HG03575 (cell line): ENCODE measurements around the gene CAPN6.

Experiments used
- ATAC-seq: cut with Tn5 transposase; IDR thresholded peaks from one replicate; pipeline ENCODE4 v1.9.1; 2021; ENCODE audit not compliant: unreplicated experiment, insufficient number of reproducible peaks, low FRiP score; ENCODE audit errors: extremely low read depth

CAPN6 gene

GRCh38 chrX:111270339-111270738 lies at the start of gene CAPN6:
TSS of gene CAPN6 (minus strand) at chrX:111270483. CDS start at chrX:111263936, 6,547 bp downstream.
- ATAC-seq: no peak

GRCh38 chrX:111319451-111319850 lies 49.2 kb upstream of the CAPN6 start:
- no peak for ATAC-seq

GRCh38 chrX:111318901-111319300 lies 48.6 kb upstream of the CAPN6 start:
- no peak for ATAC-seq

GRCh38 chrX:111309083-111309482 lies 38.8 kb upstream of the CAPN6 start:
- ATAC-seq: no peak

GRCh38 chrX:111308039-111308438 lies 37.8 kb upstream of the CAPN6 start:
- ATAC-seq: no peak

- ATAC-seq: no peak
These were observed 32.0 kb upstream of the CAPN6 start for GRCh38 chrX:111302284-111302683.

GRCh38 chrX:111288841-111289240 lies 18.6 kb upstream of the CAPN6 start:
- no peak for ATAC-seq

GRCh38 chrX:111284631-111285293 lies 14.5 kb upstream of the CAPN6 start:
- ATAC-seq: no peak

- ATAC-seq: no peak
These were observed 13.2 kb upstream of the CAPN6 start for GRCh38 chrX:111283446-111283845.

- no peak for ATAC-seq
These were observed 12.7 kb upstream of the CAPN6 start for GRCh38 chrX:111282991-111283390.

- no peak for ATAC-seq
These were observed 11.9 kb upstream of the CAPN6 start for GRCh38 chrX:111282139-111282538.

GRCh38 chrX:111268506-111268905 lies 1.8 kb downstream of the CAPN6 start:
- ATAC-seq: no peak

GRCh38 chrX:111265486-111265885 lies 4.8 kb downstream of the CAPN6 start:
- no peak for ATAC-seq

GRCh38 chrX:111264385-111264784 lies 5.9 kb downstream of the CAPN6 start:
- no peak for ATAC-seq

- no peak for ATAC-seq
These were observed 8.2 kb downstream of the CAPN6 start for GRCh38 chrX:111262086-111262485.

GRCh38 chrX:111260451-111260850 lies 9.8 kb downstream of the CAPN6 start:
- no peak for ATAC-seq

GRCh38 chrX:111259559-111259958 lies 10.7 kb downstream of the CAPN6 start:
- no peak for ATAC-seq

GRCh38 chrX:111257733-111258132 lies 12.6 kb downstream of the CAPN6 start:
- ATAC-seq: no peak

GRCh38 chrX:111254896-111255693 lies 15.2 kb downstream of the CAPN6 start:
- ATAC-seq: no peak

GRCh38 chrX:111244235-111244750 lies 26.0 kb downstream of the CAPN6 start:
- no peak for ATAC-seq
